Measurements from ENCODE around the gene MAP4K5.

Gene MAP4K5

DNA sequence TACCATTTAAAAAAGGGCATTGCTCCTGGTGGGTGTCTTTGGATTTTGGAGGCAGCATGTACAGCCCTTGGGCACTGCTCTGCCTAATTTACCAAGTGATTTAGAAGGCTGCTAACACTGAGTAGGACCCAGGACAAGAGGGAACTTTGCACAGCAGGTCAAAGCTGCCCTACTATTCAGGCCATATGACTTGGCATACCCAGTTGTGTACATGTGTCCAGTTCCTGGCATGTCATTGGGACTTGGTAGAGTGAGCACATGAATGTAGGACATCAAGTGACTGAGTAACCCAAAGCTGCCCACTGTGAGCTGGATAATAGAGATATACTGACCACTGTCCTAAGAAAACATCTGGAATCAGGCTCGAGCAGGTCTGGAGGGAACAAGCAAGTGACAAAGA is 151.4 kb downstream of the MAP4K5 start:
- DNase-seq (ENCODE audit: low read depth, low spot score) = no peak
- Histone ChIP-seq H3K27me3 (ENCODE audit: insufficient read depth, insufficient read length) (no peaks in the 10 kb centered on the region), H3K9me3 (ENCODE audit: insufficient read depth, low read length) (no peaks in the 10 kb centered on the region), H3K36me3 (ENCODE audit: insufficient read depth, insufficient read length, low read length) (no peaks in the 10 kb centered on the region), H3K4me1 (ENCODE audit: insufficient read depth, insufficient read length) (no peaks in the 10 kb centered on the region), H3K9ac (ENCODE audit: insufficient read length, low read depth) (no peak overlapping the region), H3K4me3 (ENCODE audit: insufficient read length, low read depth) (no peak overlapping the region)
- TF ChIP-seq YY1 (IDR thresholded peaks at IDR 0.05; ENCODE audit: insufficient read depth, insufficient read length) (no peak), ZNF274 (IDR thresholded peaks at IDR 0.05; ENCODE audit: low read depth, low read length) (no peak), SUZ12 (IDR thresholded peaks at IDR 0.05; ENCODE audit: extremely low read depth, insufficient read depth, insufficient read length) (no peak)

DNA sequence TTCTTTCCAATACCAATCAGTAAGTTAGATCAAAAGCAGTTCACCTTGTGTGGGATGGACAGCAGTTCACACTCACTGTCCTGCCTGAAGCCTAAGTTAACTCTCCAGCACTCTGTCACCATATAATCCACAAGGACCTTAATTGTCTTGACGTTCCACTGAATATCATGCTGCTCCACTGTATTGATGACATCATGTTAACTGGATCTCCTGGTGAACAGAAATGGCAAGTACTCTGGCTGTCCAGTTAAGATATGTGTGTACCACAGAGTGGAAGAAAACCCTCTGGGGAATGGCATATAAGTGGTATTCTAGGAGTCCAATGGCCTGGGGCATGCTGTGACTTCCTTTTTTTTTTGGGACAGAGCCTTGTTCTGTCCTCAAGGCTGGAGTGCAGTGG is 151.9 kb downstream of the MAP4K5 start:
- no peaks in the 10 kb centered on the region for H3K4me1 ChIP-seq (ENCODE audit: insufficient read depth, insufficient read length)
- no peaks in the 10 kb centered on the region for H3K27me3 ChIP-seq (ENCODE audit: insufficient read depth, insufficient read length)
- no peaks in the 10 kb centered on the region for H3K9me3 ChIP-seq (ENCODE audit: insufficient read depth, low read length)
- TF ChIP-seq ZNF274 (IDR thresholded peaks at IDR 0.05; ENCODE audit: low read depth, low read length) (no peak), YY1 (IDR thresholded peaks at IDR 0.05; ENCODE audit: insufficient read depth, insufficient read length) (no peak), SUZ12 (IDR thresholded peaks at IDR 0.05; ENCODE audit: extremely low read depth, insufficient read depth, insufficient read length) (no peak)
- H3K9ac ChIP-seq (ENCODE audit: insufficient read length, low read depth) = no peak overlapping the region
- DNase-seq (ENCODE audit: low read depth, low spot score) = no peak
- no peak overlapping the region for H3K4me3 ChIP-seq (ENCODE audit: insufficient read length, low read depth)
- no peaks in the 10 kb centered on the region for H3K36me3 ChIP-seq (ENCODE audit: insufficient read depth, insufficient read length, low read length)

- no peaks in the 10 kb centered on the region for H3K36me3 ChIP-seq (ENCODE audit: insufficient read depth, insufficient read length, low read length)
- H3K9ac ChIP-seq (ENCODE audit: insufficient read length, low read depth) = no peak overlapping the region
- DNase-seq (ENCODE audit: low read depth, low spot score) = no peak
- TF ChIP-seq SUZ12 (IDR thresholded peaks at IDR 0.05; ENCODE audit: extremely low read depth, insufficient read depth, insufficient read length) (no peak), ZNF274 (IDR thresholded peaks at IDR 0.05; ENCODE audit: low read depth, low read length) (no peak), YY1 (IDR thresholded peaks at IDR 0.05; ENCODE audit: insufficient read depth, insufficient read length) (no peak)
- no peak overlapping the region for H3K4me3 ChIP-seq (ENCODE audit: insufficient read length, low read depth)
- no peaks in the 10 kb centered on the region for H3K4me1 ChIP-seq (ENCODE audit: insufficient read depth, insufficient read length)
- no peaks in the 10 kb centered on the region for H3K9me3 ChIP-seq (ENCODE audit: insufficient read depth, low read length)
- H3K27me3 ChIP-seq (ENCODE audit: insufficient read depth, insufficient read length) = no peaks in the 10 kb centered on the region
Observed at GRCh38 chr14:50379563-50379962, 152.8 kb downstream of the MAP4K5 start.

DNA sequence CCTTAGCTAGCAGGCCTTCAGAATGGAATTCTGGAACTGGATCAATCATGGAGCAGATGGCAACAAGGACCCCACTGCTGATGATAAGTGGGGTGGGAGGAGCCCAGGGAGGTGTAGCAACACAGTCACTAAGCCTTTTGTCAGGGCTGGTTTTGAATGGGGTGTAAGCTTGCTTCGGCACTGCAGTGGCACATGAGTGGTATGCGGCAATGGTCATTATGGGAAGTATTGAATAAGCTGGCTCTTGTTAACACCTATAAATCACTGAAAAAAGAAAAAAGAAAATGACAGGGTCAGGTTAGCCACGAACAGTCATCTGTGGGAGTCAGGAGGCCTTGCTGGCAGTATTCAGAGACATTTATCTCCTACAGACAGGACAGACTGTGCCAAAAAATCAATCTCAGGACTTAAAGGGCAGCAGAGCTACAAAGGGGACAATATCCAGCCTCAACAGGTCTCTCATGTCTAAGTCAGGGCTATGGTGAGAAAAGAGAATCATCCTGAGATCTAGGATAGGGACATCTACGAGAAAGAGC is 154.8 kb downstream of the MAP4K5 start:
- Histone ChIP-seq H3K9ac (ENCODE audit: insufficient read length, low read depth) (no peak overlapping the region), H3K36me3 (ENCODE audit: insufficient read depth, insufficient read length, low read length) (no peaks in the 10 kb centered on the region), H3K27me3 (ENCODE audit: insufficient read depth, insufficient read length) (no peaks in the 10 kb centered on the region), H3K4me1 (ENCODE audit: insufficient read depth, insufficient read length) (no peaks in the 10 kb centered on the region), H3K4me3 (ENCODE audit: insufficient read length, low read depth) (no peak overlapping the region), H3K9me3 (ENCODE audit: insufficient read depth, low read length) (no peaks in the 10 kb centered on the region)
- TF ChIP-seq YY1 (IDR thresholded peaks at IDR 0.05; ENCODE audit: insufficient read depth, insufficient read length) (no peak), SUZ12 (IDR thresholded peaks at IDR 0.05; ENCODE audit: extremely low read depth, insufficient read depth, insufficient read length) (no peak), ZNF274 (IDR thresholded peaks at IDR 0.05; ENCODE audit: low read depth, low read length) (no peak)
- DNase-seq (ENCODE audit: low read depth, low spot score) = no peak

DNA sequence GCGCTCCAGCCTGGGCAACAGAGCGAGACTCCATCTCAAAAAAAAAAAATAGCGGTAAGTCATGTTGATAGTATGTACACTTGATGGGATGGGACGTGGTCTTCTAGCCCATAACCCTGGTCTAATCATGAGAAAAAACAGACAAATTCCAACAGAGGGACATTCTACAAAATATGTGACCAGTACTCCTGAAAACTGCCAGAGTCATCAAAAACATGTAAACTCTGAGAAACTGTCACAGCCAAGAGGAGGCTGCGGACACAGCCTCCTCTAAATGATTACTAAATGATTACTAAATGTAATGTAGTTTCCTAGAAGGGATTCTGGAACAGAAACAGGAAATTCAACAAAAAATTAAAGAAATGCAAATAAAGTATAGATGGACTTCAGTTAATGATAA is 156.6 kb downstream of the MAP4K5 start:
- TF ChIP-seq YY1 (IDR thresholded peaks at IDR 0.05; ENCODE audit: insufficient read depth, insufficient read length) (no peak), ZNF274 (IDR thresholded peaks at IDR 0.05; ENCODE audit: low read depth, low read length) (no peak), SUZ12 (IDR thresholded peaks at IDR 0.05; ENCODE audit: extremely low read depth, insufficient read depth, insufficient read length) (no peak)
- H3K4me3 ChIP-seq (ENCODE audit: insufficient read length, low read depth) = no peak overlapping the region
- no peaks in the 10 kb centered on the region for H3K36me3 ChIP-seq (ENCODE audit: insufficient read depth, insufficient read length, low read length)
- no peaks in the 10 kb centered on the region for H3K4me1 ChIP-seq (ENCODE audit: insufficient read depth, insufficient read length)
- H3K9ac ChIP-seq (ENCODE audit: insufficient read length, low read depth) = no peak overlapping the region
- H3K27me3 ChIP-seq (ENCODE audit: insufficient read depth, insufficient read length) = no peaks in the 10 kb centered on the region
- DNase-seq (ENCODE audit: low read depth, low spot score) = no peak
- no peaks in the 10 kb centered on the region for H3K9me3 ChIP-seq (ENCODE audit: insufficient read depth, low read length)

- TF ChIP-seq SUZ12 (IDR thresholded peaks at IDR 0.05; ENCODE audit: extremely low read depth, insufficient read depth, insufficient read length) = no peak
- no peak for DNase-seq (ENCODE audit: low read depth, low spot score)
- H3K9ac ChIP-seq (ENCODE audit: insufficient read length, low read depth) = no peak overlapping the region
- no peaks in the 10 kb centered on the region for H3K36me3 ChIP-seq (ENCODE audit: insufficient read depth, insufficient read length, low read length)
- H3K4me3 ChIP-seq (ENCODE audit: insufficient read length, low read depth) = no peak overlapping the region
- no peaks in the 10 kb centered on the region for H3K27me3 ChIP-seq (ENCODE audit: insufficient read depth, insufficient read length)
- H3K4me1 ChIP-seq (ENCODE audit: insufficient read depth, insufficient read length) = no peaks in the 10 kb centered on the region
- no peaks in the 10 kb centered on the region; the same call in 1 of the 2 replicates for H3K9me3 ChIP-seq (ENCODE audit: insufficient read depth, low read length)
Observed at GRCh38 chr14:50373959-50374358, 158.4 kb downstream of the MAP4K5 start.

DNA sequence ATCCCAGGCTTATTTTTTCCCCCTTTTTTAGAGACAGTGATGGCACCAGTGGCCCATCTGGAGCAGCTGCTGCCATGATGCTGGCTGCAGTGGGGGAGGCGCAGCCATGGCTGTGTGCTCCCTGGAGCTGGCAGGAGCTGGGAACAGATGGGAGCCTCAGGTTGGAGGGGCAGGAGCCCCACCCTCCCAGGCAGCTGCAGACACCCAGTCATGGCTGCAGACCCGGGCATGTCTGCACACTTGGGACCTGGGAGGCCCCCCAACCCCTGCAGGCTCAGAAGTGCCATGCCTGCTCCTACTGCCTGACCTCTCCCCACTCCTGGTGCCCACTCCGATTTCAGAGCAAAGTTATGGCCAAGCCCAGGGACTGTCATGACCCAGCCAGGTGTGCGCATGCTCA is 160.8 kb downstream of the MAP4K5 start:
- Histone ChIP-seq H3K36me3 (ENCODE audit: insufficient read depth, insufficient read length, low read length) (no peaks in the 10 kb centered on the region), H3K4me1 (ENCODE audit: insufficient read depth, insufficient read length) (no peaks in the 10 kb centered on the region), H3K9ac (ENCODE audit: insufficient read length, low read depth) (no peak overlapping the region), H3K9me3 (ENCODE audit: insufficient read depth, low read length) (no peaks in the 10 kb centered on the region; the same call in 1 of the 2 replicates), H3K4me3 (ENCODE audit: insufficient read length, low read depth) (no peak overlapping the region), H3K27me3 (ENCODE audit: insufficient read depth, insufficient read length) (no peaks in the 10 kb centered on the region)
- DNase-seq (ENCODE audit: low read depth, low spot score) = no peak
- TF ChIP-seq SUZ12 (IDR thresholded peaks at IDR 0.05; ENCODE audit: extremely low read depth, insufficient read depth, insufficient read length) (no peak), YY1 (IDR thresholded peaks at IDR 0.05; ENCODE audit: insufficient read depth, insufficient read length) (no peak), ZNF274 (IDR thresholded peaks at IDR 0.05; ENCODE audit: low read depth, low read length) (no peak)
